Body of pancreas (tissue), 4 donors: ENCODE results near the gene CACNA1S. TPM values are rescaled to one million over a fixed set of nuclear protein-coding genes. Genes with fewer than 3 reads are reported as not detected.

Source experiments
- ATAC-seq: fragments of 150-250 bp; one replicate; pipeline ENCODE4 v1.9.1; 2016
- DNase-seq, 4 donors: peaks; one replicate each; pipeline ENCODE4 v3.0.0-alpha.2; 2019
- H3K27ac ChIP-seq, 4 donors: fragments of 200-600 bp; sonication (generic); 1 replicate in 3 of 4; 2 replicates in 1 of 4; pipeline versions ENCODE4 v1.5.1 to v1.6.1; 2016 to 2019; ENCODE audit warnings: mild to moderate bottlenecking in 1 of 4, mixed read lengths in 1 of 4, moderate library complexity in 1 of 4
- H3K27me3 ChIP-seq, 2 donors: fragments of 200-600 bp; sonication (generic); one replicate each; pipeline ENCODE4 v1.6.0; 2016; ENCODE audit warnings: mild to moderate bottlenecking in 1 of 2
- H3K36me3 ChIP-seq, 2 donors: fragments of 200-600 bp; sonication (generic); replicated peaks in 1 of 2; 2 replicates each; pipeline ENCODE4 v1.5.1; 2016; ENCODE audit warnings: low read depth in 2 of 2; ENCODE audit not compliant: insufficient read depth in 1 of 2
- H3K4me1 ChIP-seq: fragments of 200-600 bp; sonication (generic); one replicate; pipeline ENCODE4 v1.6.0; 2016
- H3K4me3 ChIP-seq, 2 donors: fragments of 200-600 bp; sonication (generic); 1 replicate in 1 of 2; 2 replicates in 1 of 2; pipeline ENCODE4 v1.5.1; 2016 to 2019
- H3K9me3 ChIP-seq, 3 donors: fragments of 200-600 bp; sonication (generic); 1 replicate in 2 of 3; 2 replicates in 1 of 3; pipeline ENCODE4 v1.5.1; 2016
- POLR2A ChIP-seq, 3 donors: fragments of 450-650 bp; IDR thresholded peaks; one replicate each; pipeline ENCODE4 v1.6.1; 2016; ENCODE audit warnings: antibody characterized with exemption in 3 of 3, mild to moderate bottlenecking in 2 of 3
- WGBS, 2 donors: methylation state at CpG; one replicate each; pipeline ENCODE4 v1.1.5; 2017; 5-methylcytosine and 5-hydroxymethylcytosine counted together
- intact Hi-C: fragments of 100-400 bp; cut with DNase I; formaldehyde crosslinking; loops from one replicate; pipeline ENCODE4 v1.15.1; 2023
- total RNA-seq, 2 donors: library from RNA; depleted of rRNA; stranded (reverse); fragments of >200 nt; gene quantifications; one replicate each; pipeline ENCODE4 v1.1.0, GENCODE V29; 2016
- TF ChIP-seq, protein P1 (sequence below), 7 experiments: fragments of 450-650 bp in 4 of 7; fragments of 200-600 bp in 3 of 7; sonication (generic) in 3 of 7; IDR thresholded peaks; one replicate each; pipeline ENCODE4 v1.5.1; 2016 to 2019; ENCODE audit warnings: antibody characterized with exemption in 7 of 7

Gene CACNA1S
- total RNA-seq, 2 donors from 2014 or later: under 0.01 TPM; not detected in 1

DNA sequence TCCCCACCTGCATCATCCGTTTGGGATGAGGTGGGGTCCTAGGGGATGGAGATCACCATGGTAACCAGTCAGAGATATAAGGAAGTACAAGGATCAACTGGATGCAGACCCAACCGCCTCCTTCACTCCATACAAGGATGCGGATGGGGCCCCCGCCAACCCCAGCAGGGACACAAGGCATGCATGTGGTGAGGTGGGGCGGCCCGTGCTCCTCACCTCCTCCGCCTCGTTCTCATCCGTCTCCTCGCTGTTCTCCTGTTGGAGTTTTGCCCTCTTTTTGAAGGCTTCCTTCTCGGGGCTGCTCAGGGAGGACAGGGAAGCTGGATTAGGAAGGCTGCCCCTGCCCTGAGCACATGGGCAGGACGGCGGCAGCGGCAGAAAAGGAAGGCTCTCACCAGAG is 112.6 kb downstream of the CACNA1S start:
- Histone ChIP-seq H3K27ac (no peak overlapping the region), H3K27me3 (no peaks in the 10 kb centered on the region), H3K4me3 (no peak overlapping the region), H3K4me1 (no peaks in the 10 kb centered on the region), H3K9me3 (no peaks in the 10 kb centered on the region), H3K36me3 (no peaks in the 10 kb centered on the region)
- ATAC-seq (no peak), DNase-seq (no peak)
- intact Hi-C loops: no loop called here
- TF ChIP-seq, protein P1, sequence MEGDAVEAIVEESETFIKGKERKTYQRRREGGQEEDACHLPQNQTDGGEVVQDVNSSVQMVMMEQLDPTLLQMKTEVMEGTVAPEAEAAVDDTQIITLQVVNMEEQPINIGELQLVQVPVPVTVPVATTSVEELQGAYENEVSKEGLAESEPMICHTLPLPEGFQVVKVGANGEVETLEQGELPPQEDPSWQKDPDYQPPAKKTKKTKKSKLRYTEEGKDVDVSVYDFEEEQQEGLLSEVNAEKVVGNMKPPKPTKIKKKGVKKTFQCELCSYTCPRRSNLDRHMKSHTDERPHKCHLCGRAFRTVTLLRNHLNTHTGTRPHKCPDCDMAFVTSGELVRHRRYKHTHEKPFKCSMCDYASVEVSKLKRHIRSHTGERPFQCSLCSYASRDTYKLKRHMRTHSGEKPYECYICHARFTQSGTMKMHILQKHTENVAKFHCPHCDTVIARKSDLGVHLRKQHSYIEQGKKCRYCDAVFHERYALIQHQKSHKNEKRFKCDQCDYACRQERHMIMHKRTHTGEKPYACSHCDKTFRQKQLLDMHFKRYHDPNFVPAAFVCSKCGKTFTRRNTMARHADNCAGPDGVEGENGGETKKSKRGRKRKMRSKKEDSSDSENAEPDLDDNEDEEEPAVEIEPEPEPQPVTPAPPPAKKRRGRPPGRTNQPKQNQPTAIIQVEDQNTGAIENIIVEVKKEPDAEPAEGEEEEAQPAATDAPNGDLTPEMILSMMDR (IDR thresholded peaks at IDR 0.05): no peak
- no peak for TF ChIP-seq POLR2A (IDR thresholded peaks at IDR 0.05)
- 83 to 93% methylated on average over 13 to 14 of the region's 14 CpGs for WGBS, 2 donors

- Histone ChIP-seq H3K27ac (no peak overlapping the region), H3K4me1 (no peaks in the 10 kb centered on the region), H3K4me3 (no peak overlapping the region), H3K27me3 (no peaks in the 10 kb centered on the region), H3K9me3 (no peaks in the 10 kb centered on the region), H3K36me3 (no peaks in the 10 kb centered on the region)
- WGBS, 2 donors: 86 to 93% methylated on average over 13 to 16 of the region's 16 CpGs
- no peak for DNase-seq
- no peak for TF ChIP-seq POLR2A (IDR thresholded peaks at IDR 0.05)
- TF ChIP-seq, protein P1 (IDR thresholded peaks at IDR 0.05): no peak
- intact Hi-C loops: no loop called here
- ATAC-seq: no peak
These were observed 113.9 kb downstream of the CACNA1S start for GRCh38 chr1:200998323-200998722.

GRCh38 chr1:200992382-200993048 is 119.7 kb downstream of the CACNA1S start:
- no peaks in the 10 kb centered on the region for H3K27me3 ChIP-seq
- H3K4me3 ChIP-seq: no peak overlapping the region
- no peak for ATAC-seq
- no peaks in the 10 kb centered on the region for H3K4me1 ChIP-seq
- no peak for TF ChIP-seq POLR2A (IDR thresholded peaks at IDR 0.05)
- TF ChIP-seq, protein P1 (IDR thresholded peaks at IDR 0.05): no peak
- no peaks in the 10 kb centered on the region for H3K9me3 ChIP-seq
- 59 to 67% methylated on average over 3 to 4 of the region's 4 CpGs for WGBS, 2 donors
- no peak for DNase-seq
- no peak overlapping the region for H3K27ac ChIP-seq
- intact Hi-C loops: no loop called here
- no peaks in the 10 kb centered on the region for H3K36me3 ChIP-seq

GRCh38 chr1:200991097-200991614 is 121.1 kb downstream of the CACNA1S start:
- H3K9me3 ChIP-seq: no peaks in the 10 kb centered on the region
- intact Hi-C loops: no loop called here
- TF ChIP-seq, protein P1 (IDR thresholded peaks at IDR 0.05): no peak
- TF ChIP-seq POLR2A (IDR thresholded peaks at IDR 0.05): no peak
- no peak for ATAC-seq
- no peak overlapping the region for H3K27ac ChIP-seq
- H3K4me3 ChIP-seq: no peak overlapping the region
- H3K36me3 ChIP-seq: no peaks in the 10 kb centered on the region
- whole genome bisulfite sequencing, 2 donors: 84 to 95% methylated on average over 7 to 10 of the region's 10 CpGs
- DNase-seq: no peak
- no peaks in the 10 kb centered on the region for H3K4me1 ChIP-seq
- H3K27me3 ChIP-seq: no peaks in the 10 kb centered on the region

- 95% methylated on average over 9 of the region's 9 CpGs; no CpG with 5 or more reads in 1 of the 2 donors for WGBS, 2 donors
- no peaks in the 10 kb centered on the region for H3K27me3 ChIP-seq
- H3K36me3 ChIP-seq: no peaks in the 10 kb centered on the region
- no peaks in the 10 kb centered on the region for H3K9me3 ChIP-seq
- no peak overlapping the region for H3K4me3 ChIP-seq
- ATAC-seq: no peak
- TF ChIP-seq, protein P1 (IDR thresholded peaks at IDR 0.05): no peak
- no peak for TF ChIP-seq POLR2A (IDR thresholded peaks at IDR 0.05)
- no peaks in the 10 kb centered on the region for H3K4me1 ChIP-seq
- no peak overlapping the region for H3K27ac ChIP-seq
- DNase-seq: no peak
- intact Hi-C loops: no loop called here
These were observed 122.1 kb downstream of the CACNA1S start for GRCh38 chr1:200990114-200990513.
